Ovary (tissue), 9 donors: ENCODE data around the gene COQ8B. TPM values are rescaled to one million over a fixed set of nuclear protein-coding genes. Genes with fewer than 3 reads are reported as not detected.

Experiments
- DNase-seq, 5 donors: peaks; one replicate each; pipeline ENCODE4 v3.0.0-alpha.2; 2019 to 2020
- H3K27ac ChIP-seq, 2 donors: fragments of 200-600 bp; one replicate each; pipeline versions ENCODE4 v1.5.1 to v1.8.0; 2019 to 2022
- H3K27me3 ChIP-seq: fragments of 200-600 bp; one replicate; pipeline ENCODE4 v1.8.0; 2022
- H3K36me3 ChIP-seq: fragments of 200-600 bp; sonication (generic); one replicate; pipeline ENCODE4 v1.5.1; 2019
- H3K4me1 ChIP-seq: one replicate; pipeline ENCODE4 v1.8.1; 2013; ENCODE audit warnings: mild to moderate bottlenecking, moderate library complexity; ENCODE audit not compliant: insufficient read depth
- H3K4me3 ChIP-seq: fragments of 200-600 bp; sonication (generic); one replicate; pipeline ENCODE4 v1.5.1; 2017
- H3K9me3 ChIP-seq, 2 donors: fragments of 200-600 bp in 1 of 2; sonication (generic) in 1 of 2; one replicate each; pipeline versions ENCODE4 v1.5.1 to v1.8.1; 2013 to 2019; ENCODE audit warnings: mild to moderate bottlenecking in 1 of 2, moderate library complexity in 1 of 2
- EP300 ChIP-seq: sonication (generic); formaldehyde crosslinking; IDR thresholded peaks from one replicate; pipeline ENCODE4 v1.6.1; 2017; ENCODE audit warnings: antibody characterized with exemption
- POLR2A ChIP-seq: fragments of 450-650 bp; IDR thresholded peaks from one replicate; pipeline ENCODE4 v1.6.1; 2017; ENCODE audit warnings: antibody characterized with exemption, mild to moderate bottlenecking, moderate library complexity
- WGBS, 3 donors: extraction: QIAGEN DNeasy Blood & Tissue Kit in 1 of 3; methylation state at CpG; one replicate each; pipeline versions ENCODE4 v1.1.5 to v1.1.7; 2013 to 2017; 5-methylcytosine and 5-hydroxymethylcytosine counted together
- intact Hi-C, 4 donors: fragments of 100-400 bp; cut with DNase I; formaldehyde crosslinking; loops; one replicate each; pipeline versions ENCODE4 v1.11.0 to v1.15.1; 2022 to 2023
- polyA plus RNA-seq, 2 donors: library from polyadenylated mRNA; stranded (reverse); fragments of 200-250 nt in 1 of 2; fragments of 350-450 nt in 1 of 2; fragmentation: Illumina TruSeq in 1 of 2; extraction: RNeasy Lipid Tissue Mini Kit (QIAGEN cat#74804) in 1 of 2; gene quantifications; one replicate each; pipeline ENCODE4 v1.2.3, GENCODE V29; 2013 to 2014
- total RNA-seq, 7 donors: library from RNA; depleted of rRNA in 2 of 7; stranded (reverse); fragments of >200 nt in 2 of 7; fragmentation: NEBNext Ultra II Directional in 3 of 7; extraction: Animal tissue kit (Norgen Biotek cat#: 25700) in 3 of 7; gene quantifications; one replicate each; pipeline versions ENCODE4 v1.1.0 to v1.2.4, GENCODE V29; 2016 to 2023
- TF ChIP-seq, protein P1 (sequence below), 3 donors: fragments of 450-650 bp in 2 of 3; fragments of 200-600 bp in 1 of 3; IDR thresholded peaks; one replicate each; pipeline versions ENCODE4 v1.5.1 to v1.8.0; 2016 to 2022; ENCODE audit warnings: antibody characterized with exemption in 3 of 3, mild to moderate bottlenecking in 1 of 3
- donor health status: DM: no; HTN: no; CAD: no; lungs with moderate emphysema.
- donor health status: DM: no; HTN: no; CAD: no.
- donor health status: Bipolar disorder and iron deficiency.
- donor health status: DM: yes; HTN: yes; CAD: no.
- donor health status: DM: no; HTN: no; CAD: no.
- donor health status: DM: yes; HTN: yes; CAD: no.

COQ8B gene
- total and polyA plus RNA-seq, 9 donors: 8.3 to 51.2 (median 41.5) TPM

DNA sequence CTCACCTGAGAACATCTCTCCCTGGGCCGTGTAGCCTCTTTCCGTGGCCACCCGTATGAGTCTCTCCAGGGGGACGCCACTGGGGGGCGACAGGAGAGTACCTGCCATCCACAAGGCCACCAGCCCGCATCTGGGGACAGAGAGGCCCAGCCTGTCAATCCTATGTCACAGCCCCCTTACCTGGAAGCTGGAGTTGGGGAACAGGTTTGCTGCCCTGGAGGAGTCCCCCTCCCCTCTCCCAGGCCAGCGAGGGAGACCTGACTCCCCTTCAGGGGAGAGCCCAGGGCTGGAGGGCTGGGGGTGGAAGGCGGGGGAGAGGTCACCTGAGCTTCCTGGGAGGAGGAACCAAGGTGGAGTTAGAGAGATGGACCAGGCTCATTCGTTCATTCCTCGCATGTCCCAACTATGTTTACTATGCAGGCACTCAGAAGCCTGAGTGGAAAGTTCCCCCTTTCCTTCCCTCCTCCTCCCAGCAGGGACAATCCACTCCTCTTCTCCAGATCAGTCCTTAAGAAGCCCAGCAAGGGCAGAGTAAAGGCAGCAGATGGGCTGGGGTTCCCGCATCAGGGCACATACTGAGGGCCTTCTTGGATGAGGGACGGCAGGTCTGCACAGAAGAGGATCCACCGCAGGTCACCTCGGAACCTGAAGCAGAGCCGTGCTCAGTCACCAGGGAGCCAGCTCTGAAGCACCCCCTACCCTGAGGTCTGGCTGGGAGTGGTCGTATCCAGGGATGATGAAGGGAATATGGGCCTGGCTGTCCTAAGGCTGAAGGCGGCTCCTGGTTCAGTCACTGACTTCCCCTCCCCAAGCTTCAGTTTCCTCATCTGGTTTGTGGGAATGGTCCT lies 28.1 kb upstream of the COQ8B start:
- no peak overlapping the region for H3K4me3 ChIP-seq
- H3K27me3 ChIP-seq: no peaks in the 10 kb centered on the region
- no peak overlapping the region for H3K27ac ChIP-seq
- intact Hi-C loops: no loop called here
- 68 to 76% (median 72%) methylated on average over 17 of the region's 17 CpGs for WGBS, 3 donors
- DNase-seq: no peak
- TF ChIP-seq, protein P1, sequence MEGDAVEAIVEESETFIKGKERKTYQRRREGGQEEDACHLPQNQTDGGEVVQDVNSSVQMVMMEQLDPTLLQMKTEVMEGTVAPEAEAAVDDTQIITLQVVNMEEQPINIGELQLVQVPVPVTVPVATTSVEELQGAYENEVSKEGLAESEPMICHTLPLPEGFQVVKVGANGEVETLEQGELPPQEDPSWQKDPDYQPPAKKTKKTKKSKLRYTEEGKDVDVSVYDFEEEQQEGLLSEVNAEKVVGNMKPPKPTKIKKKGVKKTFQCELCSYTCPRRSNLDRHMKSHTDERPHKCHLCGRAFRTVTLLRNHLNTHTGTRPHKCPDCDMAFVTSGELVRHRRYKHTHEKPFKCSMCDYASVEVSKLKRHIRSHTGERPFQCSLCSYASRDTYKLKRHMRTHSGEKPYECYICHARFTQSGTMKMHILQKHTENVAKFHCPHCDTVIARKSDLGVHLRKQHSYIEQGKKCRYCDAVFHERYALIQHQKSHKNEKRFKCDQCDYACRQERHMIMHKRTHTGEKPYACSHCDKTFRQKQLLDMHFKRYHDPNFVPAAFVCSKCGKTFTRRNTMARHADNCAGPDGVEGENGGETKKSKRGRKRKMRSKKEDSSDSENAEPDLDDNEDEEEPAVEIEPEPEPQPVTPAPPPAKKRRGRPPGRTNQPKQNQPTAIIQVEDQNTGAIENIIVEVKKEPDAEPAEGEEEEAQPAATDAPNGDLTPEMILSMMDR (IDR thresholded peaks at IDR 0.05): no peak
- TF ChIP-seq EP300 (no peak), POLR2A (no peak)
- H3K4me1 ChIP-seq: peaks cover 8% of the 10 kb centered on the region
- H3K36me3 ChIP-seq: no peaks in the 10 kb centered on the region
- no peaks in the 10 kb centered on the region for H3K9me3 ChIP-seq

DNA sequence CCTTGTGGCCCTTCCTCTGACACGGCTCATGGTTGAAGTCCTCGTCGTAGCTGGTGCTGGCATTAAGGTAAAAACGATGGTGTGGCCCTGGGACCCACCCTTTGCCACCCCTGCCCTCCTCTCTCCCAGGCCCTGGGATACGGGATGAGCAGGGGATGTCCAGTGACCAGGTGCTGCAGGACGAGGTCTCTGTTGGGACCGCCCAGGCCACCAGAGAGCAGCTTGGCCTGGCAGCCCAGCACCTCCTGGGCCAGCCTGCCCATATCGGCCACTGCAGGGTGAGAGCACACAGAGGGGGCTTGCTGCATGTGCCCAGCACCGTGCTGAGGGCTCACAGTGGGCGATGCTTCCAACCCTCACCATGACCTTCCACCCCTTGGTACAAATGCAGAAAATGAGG lies 27.2 kb upstream of the COQ8B start:
- WGBS, 3 donors: 81 to 91% (median 91%) methylated on average over 10 of the region's 10 CpGs
- intact Hi-C loops: no loop called here

DNA sequence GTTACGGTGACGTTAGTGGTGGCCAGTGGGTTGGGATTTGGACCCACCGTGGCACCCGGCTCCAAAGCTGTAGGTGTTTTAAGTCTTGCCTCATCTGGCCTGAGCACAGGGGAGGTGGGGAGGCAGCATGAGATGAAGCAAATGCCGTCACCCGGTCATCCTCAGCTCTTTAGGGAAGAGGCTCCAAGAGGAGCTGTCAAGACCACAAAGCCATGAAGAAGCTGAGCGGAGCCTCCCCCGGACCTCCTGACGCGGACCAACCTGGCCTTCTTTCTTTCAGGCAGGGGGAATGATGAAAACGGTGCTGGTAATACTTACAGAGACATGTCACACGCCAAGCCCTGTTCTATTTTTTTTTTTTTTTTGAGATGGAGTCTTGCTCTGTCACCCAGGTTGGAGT lies 26.2 kb upstream of the COQ8B start:
- DNase-seq: no peak
- Histone ChIP-seq H3K9me3 (no peaks in the 10 kb centered on the region), H3K27me3 (no peaks in the 10 kb centered on the region), H3K36me3 (no peaks in the 10 kb centered on the region), H3K4me3 (no peak overlapping the region), H3K27ac (no peak overlapping the region), H3K4me1 (peaks cover 4% of the 10 kb centered on the region)
- TF ChIP-seq POLR2A: no peak
- TF ChIP-seq, protein P1 (IDR thresholded peaks at IDR 0.05): no peak
- no peak for TF ChIP-seq EP300
- intact Hi-C loops: no loop called here
- WGBS, 3 donors: 74 to 78% (median 78%) methylated on average over 12 of the region's 12 CpGs

More for the DNA sequence above, 27.2 kb upstream of the COQ8B start:
- DNase-seq: no peak
- no peak overlapping the region for H3K4me3 ChIP-seq
- H3K36me3 ChIP-seq: no peaks in the 10 kb centered on the region
- H3K27me3 ChIP-seq: no peaks in the 10 kb centered on the region
- TF ChIP-seq, protein P1 (IDR thresholded peaks at IDR 0.05): no peak
- TF ChIP-seq POLR2A (no peak), EP300 (no peak)
- peaks cover 4% of the 10 kb centered on the region for H3K4me1 ChIP-seq
- no peak overlapping the region for H3K27ac ChIP-seq
- no peaks in the 10 kb centered on the region for H3K9me3 ChIP-seq

DNA sequence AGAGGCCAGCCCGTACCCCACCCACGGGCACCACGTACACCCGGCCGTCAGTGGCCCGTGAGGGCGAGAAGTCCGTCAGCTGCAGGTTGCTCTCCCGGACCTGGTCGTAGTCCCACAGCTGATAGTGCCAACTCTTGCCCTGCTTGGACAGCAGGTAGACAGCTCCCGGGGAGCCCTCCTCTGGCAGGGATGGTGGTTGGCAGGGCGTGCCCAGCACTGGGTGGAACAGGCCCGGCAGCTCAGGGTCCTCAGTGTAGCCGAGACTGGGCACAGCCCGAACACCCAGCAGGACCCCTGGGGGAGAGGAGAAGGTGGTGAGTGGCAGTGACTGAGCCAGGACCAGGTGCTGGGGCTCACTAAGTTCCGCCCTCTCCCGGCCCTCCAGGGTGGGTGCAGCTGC lies 25.8 kb upstream of the COQ8B start:
- intact Hi-C loops: no loop called here
- DNase-seq: no peak
- 74 to 78% (median 75%) methylated on average over 16 to 17 of the region's 17 CpGs for WGBS, 3 donors
- Histone ChIP-seq H3K4me1 (peaks cover 4% of the 10 kb centered on the region), H3K27me3 (no peaks in the 10 kb centered on the region), H3K27ac (no peak overlapping the region), H3K36me3 (no peaks in the 10 kb centered on the region), H3K9me3 (no peaks in the 10 kb centered on the region), H3K4me3 (no peak overlapping the region)
- TF ChIP-seq, protein P1 (IDR thresholded peaks at IDR 0.05): no peak
- no peak for TF ChIP-seq POLR2A
- no peak for TF ChIP-seq EP300
